GM23338 (cell line): Measurements from ENCODE around the gene RIC8B. TPM values are rescaled to one million over a fixed set of nuclear protein-coding genes. Genes with fewer than 3 reads are reported as not detected.

Source experiments
- ATAC-seq: fragments of 200-7000 bp; cut with Tn5 transposase; 3 replicates; pipeline ENCODE4 v1.9.1; 2020
- DNase-seq: peaks from one replicate; pipeline ENCODE4 v3.0.0-alpha.2; 2015; ENCODE audit warnings: low spot score
- H2AFZ ChIP-seq: fragments of 200-600 bp; sonication (generic); 2 replicates; pipeline ENCODE4 v1.8.0; 2016; ENCODE audit warnings: antibody characterized with exemption, mild to moderate bottlenecking, moderate library complexity
- H3F3A ChIP-seq: fragments of 200-600 bp; sonication (generic); replicated peaks from 2 replicates; pipeline ENCODE4 v1.8.0; 2017; ENCODE audit warnings: antibody characterized with exemption, mixed run types, low read depth
- H3K27ac ChIP-seq: fragments of 200-600 bp; sonication (generic); 2 replicates; pipeline ENCODE4 v1.6.1; 2016; ENCODE audit warnings: low read depth
- H3K27me3 ChIP-seq: fragments of 200-600 bp; sonication (generic); 2 replicates; pipeline ENCODE4 v1.8.0; 2016; ENCODE audit warnings: mild to moderate bottlenecking, mixed run types, moderate library complexity; ENCODE audit not compliant: insufficient read depth
- H3K36me3 ChIP-seq: fragments of 200-600 bp; sonication (generic); 2 replicates; pipeline ENCODE4 v1.8.0; 2016; ENCODE audit warnings: mild to moderate bottlenecking; ENCODE audit not compliant: insufficient read depth
- H3K4me1 ChIP-seq: fragments of 200-600 bp; sonication (generic); 2 replicates; pipeline ENCODE4 v1.8.0; 2016; ENCODE audit warnings: mild to moderate bottlenecking, moderate library complexity; ENCODE audit not compliant: insufficient read depth
- H3K4me2 ChIP-seq: fragments of 200-600 bp; sonication (generic); 2 replicates; pipeline ENCODE4 v1.7.1; 2017; ENCODE audit warnings: mixed run types
- H3K4me3 ChIP-seq: fragments of 200-600 bp; sonication (generic); 2 replicates; pipeline ENCODE4 v1.6.1; 2016; ENCODE audit warnings: mixed run types
- H3K79me2 ChIP-seq: fragments of 200-600 bp; sonication (generic); replicated peaks from 2 replicates; pipeline ENCODE4 v1.8.0; 2017; ENCODE audit warnings: mild to moderate bottlenecking; ENCODE audit not compliant: insufficient read depth
- H3K9me2 ChIP-seq: fragments of 200-600 bp; sonication (generic); 2 replicates; pipeline ENCODE4 v1.8.0; 2017; ENCODE audit not compliant: insufficient read depth
- H4K20me1 ChIP-seq: fragments of 200-600 bp; sonication (generic); replicated peaks from 2 replicates; pipeline ENCODE4 v1.8.0; 2017; ENCODE audit warnings: mild to moderate bottlenecking; ENCODE audit not compliant: insufficient read depth
- H3K27ac Mint-ChIP-seq: 2 replicates; pipeline ENCODE4 v1.8.0; 2020; ENCODE audit warnings: inconsistent platforms, mild to moderate bottlenecking, moderate library complexity, mixed read lengths
- H3K27me3 Mint-ChIP-seq: 3 replicates; pipeline ENCODE4 v1.8.0; 2022; ENCODE audit warnings: low read depth, mild to moderate bottlenecking, moderate library complexity, mixed read lengths, inconsistent platforms; ENCODE audit not compliant: insufficient read depth, poor library complexity
- H3K36me3 Mint-ChIP-seq: 3 replicates; pipeline ENCODE4 v1.8.0; 2021; ENCODE audit warnings: low read depth, mild to moderate bottlenecking, inconsistent platforms, moderate library complexity, mixed read lengths
- H3K4me1 Mint-ChIP-seq: 3 replicates; pipeline ENCODE4 v1.8.0; 2020; ENCODE audit warnings: mild to moderate bottlenecking, inconsistent platforms, mixed read lengths
- H3K4me3 Mint-ChIP-seq: 3 replicates; pipeline ENCODE4 v1.8.0; 2021; ENCODE audit warnings: moderate library complexity, mild to moderate bottlenecking, inconsistent platforms, mixed read lengths
- H3K9me3 Mint-ChIP-seq: 3 replicates; pipeline ENCODE4 v1.8.0; 2020; ENCODE audit warnings: moderate library complexity, mild to moderate bottlenecking, inconsistent platforms, mixed read lengths
- CREB1 ChIP-seq: fragments of 250-450 bp; sonication (Bioruptor Pico); IDR thresholded peaks from 2 replicates; pipeline ENCODE4 v1.5.0; 2020; ENCODE audit warnings: low read depth, mild to moderate bottlenecking, moderate library complexity
- EZH2 ChIP-seq: fragments of 200-600 bp; sonication (generic); IDR thresholded peaks from one replicate; pipeline ENCODE4 v1.8.0; 2017; ENCODE audit warnings: antibody characterized with exemption, mild to moderate bottlenecking, low read depth; ENCODE audit not compliant: unreplicated experiment
- EZH2phosphoT487 ChIP-seq: fragments of 200-600 bp; sonication (generic); IDR thresholded peaks from one replicate; pipeline ENCODE4 v1.8.1; 2018; ENCODE audit warnings: antibody characterized with exemption; ENCODE audit not compliant: unreplicated experiment
- JUNB ChIP-seq: IDR thresholded peaks from one replicate; pipeline ENCODE4 v1.6.1; 2016; ENCODE audit warnings: antibody characterized with exemption; ENCODE audit not compliant: unreplicated experiment
- POLR2AphosphoS5 ChIP-seq: IDR thresholded peaks from 2 replicates; pipeline ENCODE4 v1.6.1; 2016; ENCODE audit warnings: antibody characterized with exemption, low read depth
- STAT1 ChIP-seq: IDR thresholded peaks from one replicate; pipeline ENCODE4 v1.6.1; 2016; ENCODE audit warnings: antibody characterized with exemption; ENCODE audit not compliant: unreplicated experiment
- ZNF114 ChIP-seq: fragments of 250-450 bp; sonication (Bioruptor Pico); IDR thresholded peaks from 2 replicates; pipeline ENCODE4 v1.5.0; 2020; ENCODE audit warnings: mild to moderate bottlenecking, moderate library complexity
- ZNF331 ChIP-seq: fragments of 250-450 bp; sonication (Bioruptor Pico); IDR thresholded peaks from 2 replicates; pipeline ENCODE4 v1.5.0; 2020; ENCODE audit warnings: low read depth, mild to moderate bottlenecking, moderate library complexity
- polyA plus RNA-seq: library from polyadenylated mRNA; unstranded; fragments of >200 nt; fragmentation: Nextera tagmentation; extraction: Ambion mirVana; gene quantifications from 2 replicates; pipeline ENCODE4 v1.2.1, GENCODE V29; 2016
- total RNA-seq: library from RNA; depleted of rRNA; stranded (reverse); fragments of >200 nt; shearing (Covaris generic); gene quantifications from 2 replicates; pipeline ENCODE4 v1.2.3, GENCODE V29; 2014
- TF ChIP-seq, protein P1 (sequence below): fragments of 250-450 bp; sonication (Bioruptor Pico); IDR thresholded peaks from 2 replicates; pipeline ENCODE4 v1.5.0; 2020; ENCODE audit warnings: mild to moderate bottlenecking, moderate library complexity
- TF ChIP-seq, protein P2 (sequence below): IDR thresholded peaks from one replicate; pipeline ENCODE4 v1.6.1; 2018; ENCODE audit warnings: antibody characterized with exemption; ENCODE audit not compliant: unreplicated experiment
- TF ChIP-seq, protein P3 (sequence below), 2 experiments: fragments of 200-600 bp in 1 of 2; sonication (generic) in 1 of 2; conservative IDR thresholded peaks; 2 replicates each; pipeline versions ENCODE4 v1.5.1 to v1.6.1; 2016 to 2017; ENCODE audit warnings: antibody characterized with exemption in 2 of 2, low read depth in 2 of 2, mild to moderate bottlenecking in 2 of 2, moderate library complexity in 1 of 2
- TF ChIP-seq, protein P4 (sequence below): IDR thresholded peaks from 2 replicates; pipeline ENCODE4 v1.6.1; 2016; ENCODE audit warnings: antibody characterized with exemption

RIC8B gene
- total and polyA plus RNA-seq, 2 experiments from 2014 or later: 12.3 to 25.5 TPM

DNA sequence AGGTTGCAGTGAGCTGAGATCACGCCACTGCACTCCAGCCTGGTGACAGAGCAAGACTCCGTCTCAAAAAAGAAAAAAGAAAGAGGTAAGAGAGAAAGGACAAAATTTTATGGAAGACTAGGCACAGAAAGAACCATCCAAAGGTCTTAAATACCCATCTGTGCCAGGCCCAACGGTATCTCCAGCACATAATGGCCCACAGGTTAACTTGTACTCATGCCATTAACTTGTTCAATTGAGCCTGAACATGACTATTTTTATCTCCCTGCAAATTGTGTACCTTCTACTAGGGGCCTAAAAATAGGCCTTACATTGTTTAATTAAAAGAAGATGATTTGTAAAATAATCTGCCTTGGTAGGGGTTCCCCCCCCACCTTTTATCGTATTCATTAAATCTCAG, 80.2 kb downstream of the RIC8B start (continued):
- TF ChIP-seq, protein P1, sequence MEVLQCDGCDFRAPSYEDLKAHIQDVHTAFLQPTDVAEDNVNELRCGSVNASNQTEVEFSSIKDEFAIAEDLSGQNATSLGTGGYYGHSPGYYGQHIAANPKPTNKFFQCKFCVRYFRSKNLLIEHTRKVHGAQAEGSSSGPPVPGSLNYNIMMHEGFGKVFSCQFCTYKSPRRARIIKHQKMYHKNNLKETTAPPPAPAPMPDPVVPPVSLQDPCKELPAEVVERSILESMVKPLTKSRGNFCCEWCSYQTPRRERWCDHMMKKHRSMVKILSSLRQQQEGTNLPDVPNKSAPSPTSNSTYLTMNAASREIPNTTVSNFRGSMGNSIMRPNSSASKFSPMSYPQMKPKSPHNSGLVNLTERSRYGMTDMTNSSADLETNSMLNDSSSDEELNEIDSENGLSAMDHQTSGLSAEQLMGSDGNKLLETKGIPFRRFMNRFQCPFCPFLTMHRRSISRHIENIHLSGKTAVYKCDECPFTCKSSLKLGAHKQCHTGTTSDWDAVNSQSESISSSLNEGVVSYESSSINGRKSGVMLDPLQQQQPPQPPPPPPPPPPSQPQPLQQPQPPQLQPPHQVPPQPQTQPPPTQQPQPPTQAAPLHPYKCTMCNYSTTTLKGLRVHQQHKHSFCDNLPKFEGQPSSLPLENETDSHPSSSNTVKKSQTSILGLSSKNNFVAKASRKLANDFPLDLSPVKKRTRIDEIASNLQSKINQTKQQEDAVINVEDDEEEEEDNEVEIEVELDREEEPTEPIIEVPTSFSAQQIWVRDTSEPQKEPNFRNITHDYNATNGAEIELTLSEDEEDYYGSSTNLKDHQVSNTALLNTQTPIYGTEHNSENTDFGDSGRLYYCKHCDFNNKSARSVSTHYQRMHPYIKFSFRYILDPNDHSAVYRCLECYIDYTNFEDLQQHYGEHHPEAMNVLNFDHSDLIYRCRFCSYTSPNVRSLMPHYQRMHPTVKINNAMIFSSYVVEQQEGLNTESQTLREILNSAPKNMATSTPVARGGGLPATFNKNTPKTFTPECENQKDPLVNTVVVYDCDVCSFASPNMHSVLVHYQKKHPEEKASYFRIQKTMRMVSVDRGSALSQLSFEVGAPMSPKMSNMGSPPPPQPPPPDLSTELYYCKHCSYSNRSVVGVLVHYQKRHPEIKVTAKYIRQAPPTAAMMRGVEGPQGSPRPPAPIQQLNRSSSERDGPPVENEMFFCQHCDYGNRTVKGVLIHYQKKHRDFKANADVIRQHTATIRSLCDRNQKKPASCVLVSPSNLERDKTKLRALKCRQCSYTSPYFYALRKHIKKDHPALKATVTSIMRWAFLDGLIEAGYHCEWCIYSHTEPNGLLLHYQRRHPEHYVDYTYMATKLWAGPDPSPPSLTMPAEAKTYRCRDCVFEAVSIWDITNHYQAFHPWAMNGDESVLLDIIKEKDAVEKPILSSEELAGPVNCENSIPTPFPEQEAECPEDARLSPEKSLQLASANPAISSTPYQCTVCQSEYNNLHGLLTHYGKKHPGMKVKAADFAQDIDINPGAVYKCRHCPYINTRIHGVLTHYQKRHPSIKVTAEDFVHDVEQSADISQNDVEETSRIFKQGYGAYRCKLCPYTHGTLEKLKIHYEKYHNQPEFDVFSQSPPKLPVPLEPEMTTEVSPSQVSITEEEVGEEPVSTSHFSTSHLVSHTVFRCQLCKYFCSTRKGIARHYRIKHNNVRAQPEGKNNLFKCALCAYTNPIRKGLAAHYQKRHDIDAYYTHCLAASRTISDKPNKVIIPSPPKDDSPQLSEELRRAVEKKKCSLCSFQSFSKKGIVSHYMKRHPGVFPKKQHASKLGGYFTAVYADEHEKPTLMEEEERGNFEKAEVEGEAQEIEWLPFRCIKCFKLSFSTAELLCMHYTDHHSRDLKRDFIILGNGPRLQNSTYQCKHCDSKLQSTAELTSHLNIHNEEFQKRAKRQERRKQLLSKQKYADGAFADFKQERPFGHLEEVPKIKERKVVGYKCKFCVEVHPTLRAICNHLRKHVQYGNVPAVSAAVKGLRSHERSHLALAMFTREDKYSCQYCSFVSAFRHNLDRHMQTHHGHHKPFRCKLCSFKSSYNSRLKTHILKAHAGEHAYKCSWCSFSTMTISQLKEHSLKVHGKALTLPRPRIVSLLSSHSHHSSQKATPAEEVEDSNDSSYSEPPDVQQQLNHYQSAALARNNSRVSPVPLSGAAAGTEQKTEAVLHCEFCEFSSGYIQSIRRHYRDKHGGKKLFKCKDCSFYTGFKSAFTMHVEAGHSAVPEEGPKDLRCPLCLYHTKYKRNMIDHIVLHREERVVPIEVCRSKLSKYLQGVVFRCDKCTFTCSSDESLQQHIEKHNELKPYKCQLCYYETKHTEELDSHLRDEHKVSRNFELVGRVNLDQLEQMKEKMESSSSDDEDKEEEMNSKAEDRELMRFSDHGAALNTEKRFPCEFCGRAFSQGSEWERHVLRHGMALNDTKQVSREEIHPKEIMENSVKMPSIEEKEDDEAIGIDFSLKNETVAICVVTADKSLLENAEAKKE (CRISPR knock-in tag): no peak
- TF ChIP-seq CREB1 (CRISPR knock-in tag): no peak
- TF ChIP-seq, protein P2, sequence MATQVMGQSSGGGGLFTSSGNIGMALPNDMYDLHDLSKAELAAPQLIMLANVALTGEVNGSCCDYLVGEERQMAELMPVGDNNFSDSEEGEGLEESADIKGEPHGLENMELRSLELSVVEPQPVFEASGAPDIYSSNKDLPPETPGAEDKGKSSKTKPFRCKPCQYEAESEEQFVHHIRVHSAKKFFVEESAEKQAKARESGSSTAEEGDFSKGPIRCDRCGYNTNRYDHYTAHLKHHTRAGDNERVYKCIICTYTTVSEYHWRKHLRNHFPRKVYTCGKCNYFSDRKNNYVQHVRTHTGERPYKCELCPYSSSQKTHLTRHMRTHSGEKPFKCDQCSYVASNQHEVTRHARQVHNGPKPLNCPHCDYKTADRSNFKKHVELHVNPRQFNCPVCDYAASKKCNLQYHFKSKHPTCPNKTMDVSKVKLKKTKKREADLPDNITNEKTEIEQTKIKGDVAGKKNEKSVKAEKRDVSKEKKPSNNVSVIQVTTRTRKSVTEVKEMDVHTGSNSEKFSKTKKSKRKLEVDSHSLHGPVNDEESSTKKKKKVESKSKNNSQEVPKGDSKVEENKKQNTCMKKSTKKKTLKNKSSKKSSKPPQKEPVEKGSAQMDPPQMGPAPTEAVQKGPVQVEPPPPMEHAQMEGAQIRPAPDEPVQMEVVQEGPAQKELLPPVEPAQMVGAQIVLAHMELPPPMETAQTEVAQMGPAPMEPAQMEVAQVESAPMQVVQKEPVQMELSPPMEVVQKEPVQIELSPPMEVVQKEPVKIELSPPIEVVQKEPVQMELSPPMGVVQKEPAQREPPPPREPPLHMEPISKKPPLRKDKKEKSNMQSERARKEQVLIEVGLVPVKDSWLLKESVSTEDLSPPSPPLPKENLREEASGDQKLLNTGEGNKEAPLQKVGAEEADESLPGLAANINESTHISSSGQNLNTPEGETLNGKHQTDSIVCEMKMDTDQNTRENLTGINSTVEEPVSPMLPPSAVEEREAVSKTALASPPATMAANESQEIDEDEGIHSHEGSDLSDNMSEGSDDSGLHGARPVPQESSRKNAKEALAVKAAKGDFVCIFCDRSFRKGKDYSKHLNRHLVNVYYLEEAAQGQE: no peak
- TF ChIP-seq ZNF114 (CRISPR knock-in tag): no peak

DNA sequence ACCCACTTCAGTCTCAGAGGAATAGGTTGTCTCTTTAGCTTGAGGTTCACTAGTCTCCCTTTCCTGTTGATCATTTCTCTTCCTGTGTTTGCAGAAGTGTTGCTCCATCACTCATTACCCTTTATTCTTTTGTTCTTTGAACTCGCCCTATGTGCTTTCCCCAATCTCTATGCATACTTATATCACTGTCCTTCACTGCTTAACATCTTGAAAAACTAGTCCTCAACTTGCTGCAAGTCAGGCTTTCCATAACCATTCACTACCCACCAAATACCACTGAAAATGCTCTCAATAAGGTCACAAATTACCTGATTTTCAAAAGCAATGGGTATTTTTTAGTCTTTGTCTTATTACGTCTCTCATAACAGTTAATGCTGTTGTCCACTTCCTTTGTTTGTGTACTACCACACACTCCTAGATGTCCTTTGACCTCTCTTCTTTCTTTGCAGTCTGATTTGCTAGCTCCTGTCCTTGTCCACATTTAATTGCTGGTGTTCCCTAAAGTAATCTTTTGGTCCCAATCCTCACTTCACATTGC, 80.8 kb downstream of the RIC8B start:
- Mint-ChIP-seq H3K27ac (no peak overlapping the region), H3K27me3 (no peaks in the 10 kb centered on the region), H3K9me3 (peaks cover 1% of the 10 kb centered on the region; the same call in 1 of the 3 replicates), H3K4me3 (no peak overlapping the region), H3K4me1 (peaks cover 10% of the 10 kb centered on the region; the same call in 2 of the 3 replicates), H3K36me3 (peaks cover 8% of the 10 kb centered on the region)
- H3K36me3 ChIP-seq: peaks cover 7% of the 10 kb centered on the region
- DNase-seq: no peak
- no peak overlapping the region for H3K4me3 ChIP-seq
- ATAC-seq: no peak
- H3K79me2 ChIP-seq: no peaks in the 10 kb centered on the region
- H3K27ac ChIP-seq: no peak overlapping the region
- H4K20me1 ChIP-seq: no peaks in the 10 kb centered on the region; the same call in 1 of the 2 replicates
- no peaks in the 10 kb centered on the region for H3K9me2 ChIP-seq
- no peak overlapping the region for H3K4me2 ChIP-seq
- peaks cover 12% of the 10 kb centered on the region for H3K4me1 ChIP-seq
- H3F3A ChIP-seq: no peaks in the 10 kb centered on the region
- no peaks in the 10 kb centered on the region for H3K27me3 ChIP-seq
- no peak overlapping the region for H2AFZ ChIP-seq
- TF ChIP-seq ZNF331 (CRISPR knock-in tag): no peak
- TF ChIP-seq JUNB: no peak
- no peak for TF ChIP-seq STAT1
- no peak for TF ChIP-seq EZH2phosphoT487
- TF ChIP-seq, protein P3, sequence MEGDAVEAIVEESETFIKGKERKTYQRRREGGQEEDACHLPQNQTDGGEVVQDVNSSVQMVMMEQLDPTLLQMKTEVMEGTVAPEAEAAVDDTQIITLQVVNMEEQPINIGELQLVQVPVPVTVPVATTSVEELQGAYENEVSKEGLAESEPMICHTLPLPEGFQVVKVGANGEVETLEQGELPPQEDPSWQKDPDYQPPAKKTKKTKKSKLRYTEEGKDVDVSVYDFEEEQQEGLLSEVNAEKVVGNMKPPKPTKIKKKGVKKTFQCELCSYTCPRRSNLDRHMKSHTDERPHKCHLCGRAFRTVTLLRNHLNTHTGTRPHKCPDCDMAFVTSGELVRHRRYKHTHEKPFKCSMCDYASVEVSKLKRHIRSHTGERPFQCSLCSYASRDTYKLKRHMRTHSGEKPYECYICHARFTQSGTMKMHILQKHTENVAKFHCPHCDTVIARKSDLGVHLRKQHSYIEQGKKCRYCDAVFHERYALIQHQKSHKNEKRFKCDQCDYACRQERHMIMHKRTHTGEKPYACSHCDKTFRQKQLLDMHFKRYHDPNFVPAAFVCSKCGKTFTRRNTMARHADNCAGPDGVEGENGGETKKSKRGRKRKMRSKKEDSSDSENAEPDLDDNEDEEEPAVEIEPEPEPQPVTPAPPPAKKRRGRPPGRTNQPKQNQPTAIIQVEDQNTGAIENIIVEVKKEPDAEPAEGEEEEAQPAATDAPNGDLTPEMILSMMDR (conservative IDR thresholded peaks at IDR 0.05; ENCODE audit: low read depth in 2 of 2): no peak
- TF ChIP-seq POLR2AphosphoS5: no peak
- TF ChIP-seq, protein P4, sequence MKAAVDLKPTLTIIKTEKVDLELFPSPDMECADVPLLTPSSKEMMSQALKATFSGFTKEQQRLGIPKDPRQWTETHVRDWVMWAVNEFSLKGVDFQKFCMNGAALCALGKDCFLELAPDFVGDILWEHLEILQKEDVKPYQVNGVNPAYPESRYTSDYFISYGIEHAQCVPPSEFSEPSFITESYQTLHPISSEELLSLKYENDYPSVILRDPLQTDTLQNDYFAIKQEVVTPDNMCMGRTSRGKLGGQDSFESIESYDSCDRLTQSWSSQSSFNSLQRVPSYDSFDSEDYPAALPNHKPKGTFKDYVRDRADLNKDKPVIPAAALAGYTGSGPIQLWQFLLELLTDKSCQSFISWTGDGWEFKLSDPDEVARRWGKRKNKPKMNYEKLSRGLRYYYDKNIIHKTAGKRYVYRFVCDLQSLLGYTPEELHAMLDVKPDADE: no peak
- no peak for TF ChIP-seq EZH2
